HG03175 (cell line): ENCODE data around the gene SNRPA1.

ENCODE experiments used
- ATAC-seq: cut with Tn5 transposase; IDR thresholded peaks from one replicate; pipeline ENCODE4 v1.9.1; 2021; ENCODE audit warnings: mild to moderate bottlenecking, moderate library complexity; ENCODE audit not compliant: unreplicated experiment

The SNRPA1 gene

DNA sequence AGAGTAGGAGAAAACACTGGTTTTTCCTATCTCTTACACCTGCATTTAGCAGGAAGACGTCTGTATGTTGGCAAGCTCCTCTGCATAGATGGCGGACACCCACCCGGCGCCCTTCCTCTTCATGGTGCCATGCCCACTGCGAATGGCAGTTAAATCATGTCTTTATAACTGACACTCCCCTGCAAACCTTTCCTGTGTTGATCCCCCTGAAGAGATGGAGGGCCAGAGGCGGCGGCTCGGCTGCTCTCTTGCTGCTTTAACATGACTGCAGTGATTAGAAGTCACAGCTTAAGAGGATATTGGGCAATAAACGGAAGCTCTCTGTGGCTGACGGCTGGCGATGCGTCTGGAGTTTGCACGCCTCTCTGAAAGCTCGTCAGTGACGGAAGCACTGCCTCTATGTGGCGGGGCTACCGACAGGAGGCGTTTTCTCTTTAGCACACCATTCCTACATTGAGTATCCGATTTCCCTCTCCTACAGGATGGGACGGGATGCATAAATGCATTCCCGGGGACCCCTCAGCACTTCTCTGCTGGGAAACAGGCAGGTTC is 25.5 kb upstream of the SNRPA1 start:
- peak; percentile 87 for ATAC-seq

GRCh38 chr15:101318839-101319238 is 23.8 kb upstream of the SNRPA1 start:
- ATAC-seq = no peak

DNA sequence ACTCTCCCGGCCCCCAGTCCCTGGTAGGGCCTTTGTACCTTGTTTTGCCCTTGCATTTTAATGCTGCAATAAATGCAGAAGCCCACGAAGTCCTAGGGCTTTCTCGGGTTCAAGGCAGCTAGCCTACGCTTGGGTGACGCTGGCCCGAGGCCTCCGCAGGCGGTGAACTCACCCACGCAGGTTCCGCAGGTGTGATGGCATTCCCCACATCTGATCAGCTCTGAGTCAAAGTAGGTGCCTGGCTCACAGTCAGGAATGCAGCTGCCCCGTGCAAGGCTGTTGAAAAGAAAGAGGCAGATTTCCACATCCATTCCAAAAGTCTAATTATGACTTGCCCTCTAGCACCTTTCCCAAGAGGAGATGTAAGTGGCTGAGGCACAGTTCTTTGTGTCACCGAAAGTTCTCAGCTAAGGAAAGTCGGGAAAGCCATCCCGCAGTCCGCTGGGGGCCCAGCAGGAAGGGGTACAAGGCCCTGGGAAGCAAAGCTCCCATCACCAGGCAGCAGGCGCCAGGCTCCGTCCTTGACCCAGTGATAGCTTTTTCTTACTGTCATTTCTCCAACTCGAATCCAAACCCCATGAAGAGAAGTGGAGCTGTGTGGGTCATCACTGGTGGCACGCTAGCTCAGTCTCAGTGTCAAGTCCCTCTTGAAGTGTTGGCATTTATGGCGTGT is 23.2 kb upstream of the SNRPA1 start:
- ATAC-seq = no peak

DNA sequence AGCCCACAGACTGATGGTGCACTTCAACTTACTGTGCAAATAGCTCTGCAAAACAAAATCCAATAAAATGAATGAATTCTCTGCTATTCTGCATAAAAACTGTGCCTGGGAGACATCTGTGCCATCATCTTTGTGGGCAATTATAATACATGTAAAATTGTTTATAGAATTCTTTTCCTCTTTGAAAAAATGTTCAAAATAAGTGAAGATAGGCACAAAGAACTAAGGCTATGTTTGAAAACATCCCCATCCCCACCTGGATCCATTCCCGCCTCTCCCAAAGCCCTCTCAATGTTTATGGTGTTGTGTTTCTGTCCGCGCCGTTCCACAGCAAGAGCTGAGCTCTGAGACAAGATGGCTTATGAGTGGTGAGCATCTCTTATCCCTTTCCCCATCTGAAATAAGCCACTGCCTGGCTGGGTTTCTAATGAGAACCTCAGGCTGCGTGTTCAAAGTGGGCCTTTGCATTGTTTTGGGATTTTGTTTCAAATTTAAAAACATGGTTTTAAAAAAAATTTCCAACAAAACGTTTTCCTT is 22.4 kb upstream of the SNRPA1 start:
- no peak for ATAC-seq

DNA sequence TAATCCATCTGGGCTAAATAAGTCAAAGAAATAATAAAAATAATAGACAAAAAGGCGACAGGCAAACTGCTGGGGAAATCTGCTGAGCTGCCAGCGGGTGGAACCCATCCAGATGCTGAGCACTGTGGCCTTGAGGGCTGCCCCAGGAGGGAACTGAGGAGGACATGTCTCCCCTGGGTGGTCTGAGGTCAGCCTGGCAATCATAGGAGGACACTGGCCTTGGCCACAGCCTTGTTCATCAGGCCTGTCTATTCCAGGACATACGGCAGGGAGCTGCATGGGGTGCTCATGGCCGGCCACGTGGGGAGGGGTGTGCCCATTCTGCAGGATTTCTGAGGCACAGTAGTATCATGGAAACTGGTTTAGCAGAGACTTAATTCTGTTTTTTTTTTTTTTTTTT is 21.5 kb upstream of the SNRPA1 start:
- ATAC-seq = no peak

GRCh38 chr15:101315736-101316135 is 20.7 kb upstream of the SNRPA1 start:
- no peak for ATAC-seq

- ATAC-seq = no peak
Measured at GRCh38 chr15:101314336-101315125, 19.5 kb upstream of the SNRPA1 start.

DNA sequence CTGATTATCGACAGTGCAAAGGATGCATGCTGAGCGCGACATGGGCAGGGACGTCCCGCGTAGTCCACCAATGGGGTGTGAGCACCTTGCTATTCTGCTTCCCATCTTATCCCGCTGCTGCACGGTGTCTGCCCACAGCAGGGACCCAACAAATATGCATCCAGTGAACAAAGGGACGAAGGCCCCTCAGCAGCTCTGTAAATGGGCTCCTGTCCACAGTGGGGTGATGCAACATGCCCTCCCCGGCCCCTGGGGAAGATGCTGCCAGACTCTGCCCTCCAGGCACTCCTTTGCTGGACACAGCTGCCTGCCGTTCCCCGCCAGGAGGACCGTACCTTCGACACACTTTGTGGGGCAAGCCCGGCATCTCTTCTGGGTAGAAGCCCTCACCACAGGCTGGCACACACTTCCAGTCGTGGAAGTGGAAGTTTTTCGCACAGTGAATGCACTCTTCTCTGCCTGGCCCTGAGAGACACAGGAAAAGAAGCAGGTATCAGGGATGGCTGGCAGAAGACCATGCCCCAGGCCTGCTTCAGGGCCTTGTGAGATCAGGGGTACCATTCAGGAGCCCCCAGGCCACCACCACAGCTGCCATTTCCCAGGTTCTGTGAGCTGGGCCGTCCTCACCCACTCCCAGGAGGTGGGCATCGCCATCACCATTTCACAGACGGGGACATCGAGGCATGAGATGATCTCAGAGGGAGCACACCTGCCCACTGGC is 18.2 kb upstream of the SNRPA1 start:
- no peak for ATAC-seq

DNA sequence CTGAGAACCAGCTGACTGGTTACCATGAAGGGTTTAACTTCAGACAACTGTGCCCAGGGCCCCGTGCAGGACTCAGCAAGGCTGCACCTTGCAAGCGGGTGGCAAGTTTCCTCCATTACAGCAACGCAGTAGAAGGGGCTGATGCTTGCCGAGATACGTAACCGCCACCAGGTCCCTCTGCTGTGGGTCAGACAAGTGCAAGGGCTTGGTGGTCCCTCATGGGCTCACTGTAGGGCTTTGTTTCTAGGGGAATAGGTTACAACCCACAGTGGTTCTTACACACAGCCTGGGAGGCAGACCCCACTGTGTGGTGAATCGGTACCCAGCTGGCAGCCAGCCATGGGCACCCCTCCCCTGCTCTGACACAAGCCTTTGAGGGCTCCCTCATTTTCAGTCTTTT is 15.5 kb upstream of the SNRPA1 start:
- no peak for ATAC-seq

GRCh38 chr15:101310161-101310480 is 15.1 kb upstream of the SNRPA1 start:
- no peak for ATAC-seq

- no peak for ATAC-seq
Measured at GRCh38 chr15:101309436-101310160, 14.6 kb upstream of the SNRPA1 start.

- ATAC-seq = no peak
Measured at GRCh38 chr15:101308604-101309435, 13.8 kb upstream of the SNRPA1 start.

DNA sequence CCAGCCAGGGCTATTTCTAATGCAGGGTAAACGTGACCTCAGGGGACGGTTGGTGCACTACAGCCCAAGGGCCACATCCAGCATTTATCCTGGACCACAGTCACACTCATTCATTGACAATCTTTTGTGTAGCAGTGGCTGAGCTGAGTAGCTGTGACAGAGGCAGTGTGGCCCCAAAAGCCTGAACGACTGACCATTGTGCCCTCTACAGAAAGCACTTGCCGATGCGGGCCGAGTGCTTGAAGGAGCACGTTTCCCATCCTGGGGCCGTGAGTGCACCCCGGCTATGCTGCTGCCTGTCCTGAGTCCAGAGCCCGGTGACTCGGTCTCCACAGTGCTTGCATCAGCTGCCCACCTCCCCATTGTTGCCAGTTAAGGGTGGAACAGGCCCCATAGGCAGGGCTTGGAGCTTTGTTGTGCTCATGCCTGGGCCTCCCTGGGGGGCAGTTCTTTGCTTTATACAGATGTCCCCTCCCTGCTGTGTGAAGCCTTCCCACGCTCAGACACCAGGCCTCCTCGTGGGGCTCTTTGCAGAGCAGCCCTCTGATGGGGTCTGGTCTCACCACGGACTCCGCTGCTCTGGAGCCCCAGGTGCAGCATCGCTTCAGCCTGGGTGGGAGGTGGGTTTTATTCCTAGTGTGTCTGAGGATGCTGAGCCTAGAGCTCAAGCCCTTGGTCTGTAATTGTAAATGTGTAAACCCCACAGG is 13.0 kb upstream of the SNRPA1 start:
- no peak for ATAC-seq

DNA sequence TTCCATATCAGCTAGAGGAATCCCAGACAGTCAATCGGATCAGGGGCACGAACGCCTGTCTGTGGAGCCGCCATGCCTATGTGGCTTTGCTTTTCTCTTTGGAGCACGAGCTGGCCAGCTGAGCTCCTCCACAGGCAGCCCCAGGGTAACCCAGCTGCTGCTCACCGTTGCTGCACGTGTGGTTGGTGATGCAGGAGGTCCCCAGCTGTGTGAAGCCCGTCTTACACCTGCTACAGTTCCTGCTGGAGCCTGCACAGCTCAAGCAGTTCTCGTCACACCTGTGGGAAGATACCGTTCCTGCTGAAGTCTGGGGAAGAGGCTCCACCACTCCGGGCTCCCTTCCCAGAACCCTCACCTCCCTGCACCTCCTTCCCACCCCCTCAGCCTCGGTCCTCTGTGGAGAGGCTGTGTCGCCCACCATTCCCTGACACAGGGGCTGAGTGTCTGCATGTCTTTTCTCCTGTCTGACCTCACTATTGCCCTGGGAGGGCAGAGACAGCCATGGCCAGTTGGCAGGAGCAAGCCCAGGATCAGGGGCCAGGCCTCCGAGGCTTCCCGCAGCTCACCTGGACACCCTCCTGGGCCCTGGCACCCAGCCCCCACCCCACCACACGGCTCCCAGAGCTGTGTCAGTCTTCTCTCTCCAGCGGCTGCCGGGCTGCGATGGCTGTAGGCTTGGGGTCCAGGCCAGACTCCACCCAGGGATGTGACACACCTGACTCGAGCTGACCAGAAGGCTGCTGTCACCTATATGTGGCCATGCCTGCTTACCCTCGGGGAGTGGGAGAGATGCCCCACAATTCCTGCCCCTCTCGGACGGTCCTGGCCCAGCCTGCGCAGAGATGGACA is 12.2 kb upstream of the SNRPA1 start:
- ATAC-seq = no peak

GRCh38 chr15:101306341-101307047 is 11.4 kb upstream of the SNRPA1 start:
- ATAC-seq = no peak

- no peak for ATAC-seq
Measured at GRCh38 chr15:101305820-101306255, 10.8 kb upstream of the SNRPA1 start.

DNA sequence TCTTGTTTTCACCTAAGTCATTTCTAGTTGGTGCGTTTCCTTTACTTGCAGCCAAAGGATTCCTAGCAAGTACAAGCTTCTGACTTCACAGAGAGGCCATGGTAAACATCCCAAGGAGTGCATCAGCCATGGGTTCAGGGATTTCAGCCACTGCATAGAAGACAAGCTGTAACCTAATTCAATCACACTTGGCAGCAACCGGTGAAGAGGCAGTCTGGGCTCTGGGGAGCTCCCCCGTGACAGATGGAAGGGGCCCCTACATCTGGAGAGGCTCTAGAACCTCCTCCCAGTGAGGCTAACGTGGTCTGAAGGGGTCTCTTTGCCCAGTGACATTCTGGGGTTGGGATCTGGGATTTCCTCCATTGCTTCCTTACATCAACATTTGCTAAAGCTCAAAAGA is 8.4 kb upstream of the SNRPA1 start:
- no peak for ATAC-seq
